GM18907 (cell line): ENCODE measurements around the gene RXYLT1.

Experiments used
- ATAC-seq: cut with Tn5 transposase; IDR thresholded peaks from one replicate; pipeline ENCODE4 v1.9.1; 2021; ENCODE audit warnings: mild to moderate bottlenecking, moderate library complexity; ENCODE audit not compliant: unreplicated experiment

RXYLT1 gene

GRCh38 chr12:63795944-63796343, 16.2 kb downstream of the RXYLT1 start:
- ATAC-seq: no peak

DNA sequence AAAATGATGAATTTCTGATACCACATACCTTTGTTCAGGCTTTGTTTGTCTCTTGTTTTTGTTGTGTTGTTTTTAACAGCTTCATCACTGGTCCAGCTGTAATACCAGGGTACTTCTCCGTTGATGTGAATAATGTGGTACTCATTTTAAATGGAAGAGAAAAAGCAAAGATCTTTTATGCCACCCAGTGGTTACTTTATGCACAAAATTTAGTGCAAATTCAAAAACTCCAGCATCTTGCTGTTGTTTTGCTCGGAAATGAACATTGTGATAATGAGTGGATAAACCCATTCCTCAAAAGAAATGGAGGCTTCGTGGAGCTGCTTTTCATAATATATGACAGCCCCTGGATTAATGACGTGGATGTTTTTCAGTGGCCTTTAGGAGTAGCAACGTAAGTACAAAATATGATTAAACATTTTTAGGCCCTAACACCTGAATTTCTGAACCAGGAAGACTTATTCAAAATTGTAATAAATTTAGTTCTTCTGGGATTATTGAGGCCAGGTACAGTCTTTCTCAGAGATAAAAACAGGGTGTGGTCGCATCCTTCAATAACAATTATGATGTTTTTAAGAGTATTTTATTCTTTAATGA, 22.4 kb downstream of the RXYLT1 start:
- peak; percentile 68 for ATAC-seq

- no peak for ATAC-seq
Measured at GRCh38 chr12:63804746-63805145, 25.0 kb downstream of the RXYLT1 start.

- ATAC-seq: no peak
Measured at GRCh38 chr12:63805704-63806672, 26.3 kb downstream of the RXYLT1 start.

GRCh38 chr12:63808631-63809030, 28.9 kb downstream of the RXYLT1 start:
- ATAC-seq: no peak

DNA sequence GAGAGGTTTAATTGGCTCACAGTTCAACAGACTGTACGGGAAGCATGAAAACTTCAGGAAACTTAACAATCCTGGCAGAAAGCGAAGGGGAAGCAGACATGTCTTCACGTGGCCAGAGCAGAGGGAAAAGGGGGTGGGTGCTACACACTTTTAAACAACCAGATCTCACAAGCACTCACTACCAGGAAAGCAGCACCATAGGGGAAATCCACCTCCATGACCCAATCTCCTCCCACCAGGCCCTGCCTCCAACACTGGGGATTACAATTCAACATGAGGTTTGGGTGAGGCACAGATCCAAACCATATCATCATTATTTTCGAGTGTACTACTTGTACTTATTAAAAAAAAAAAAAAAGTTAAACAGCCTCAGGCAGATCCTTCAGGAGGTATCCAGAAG, 29.9 kb downstream of the RXYLT1 start:
- ATAC-seq: no peak

DNA sequence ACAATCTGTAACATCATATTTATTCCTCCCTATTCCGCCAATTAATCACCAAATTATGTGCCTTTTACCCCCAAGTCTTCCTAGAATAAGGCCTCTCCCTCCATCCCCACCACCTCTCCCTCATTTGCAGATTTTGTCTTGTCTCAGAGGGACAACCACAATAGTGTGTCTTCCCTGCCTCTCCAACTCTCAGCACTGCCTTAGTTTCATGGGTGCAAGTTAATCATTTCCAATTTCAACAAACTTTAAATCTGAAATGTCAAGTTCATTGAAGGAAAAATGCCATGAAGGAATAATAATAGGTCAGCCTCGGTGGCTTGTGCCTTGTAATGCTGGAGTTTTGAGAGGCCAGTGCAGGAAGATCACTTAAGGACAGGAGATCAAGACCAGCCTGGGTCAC, 31.6 kb downstream of the RXYLT1 start:
- no peak for ATAC-seq

DNA sequence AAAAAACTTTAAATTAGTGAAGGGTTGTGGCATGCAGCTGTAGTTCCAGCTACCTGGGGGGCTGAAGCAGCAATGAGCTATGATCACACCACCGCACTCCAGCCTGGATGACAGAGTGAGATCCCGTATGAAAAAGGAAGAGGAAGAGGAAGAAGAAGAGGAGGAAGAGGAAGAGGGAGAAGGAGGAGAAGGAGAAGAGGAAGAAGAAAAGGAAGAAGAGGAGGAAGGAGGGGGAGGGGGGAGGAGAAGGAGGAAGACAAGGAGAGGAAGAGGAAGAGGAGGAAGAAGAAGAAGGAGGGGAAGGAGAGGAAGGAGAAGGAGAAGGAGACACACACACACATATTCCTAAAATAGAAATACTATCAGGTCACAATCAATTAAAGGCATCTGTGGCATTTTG, 32.0 kb downstream of the RXYLT1 start:
- ATAC-seq: no peak

DNA sequence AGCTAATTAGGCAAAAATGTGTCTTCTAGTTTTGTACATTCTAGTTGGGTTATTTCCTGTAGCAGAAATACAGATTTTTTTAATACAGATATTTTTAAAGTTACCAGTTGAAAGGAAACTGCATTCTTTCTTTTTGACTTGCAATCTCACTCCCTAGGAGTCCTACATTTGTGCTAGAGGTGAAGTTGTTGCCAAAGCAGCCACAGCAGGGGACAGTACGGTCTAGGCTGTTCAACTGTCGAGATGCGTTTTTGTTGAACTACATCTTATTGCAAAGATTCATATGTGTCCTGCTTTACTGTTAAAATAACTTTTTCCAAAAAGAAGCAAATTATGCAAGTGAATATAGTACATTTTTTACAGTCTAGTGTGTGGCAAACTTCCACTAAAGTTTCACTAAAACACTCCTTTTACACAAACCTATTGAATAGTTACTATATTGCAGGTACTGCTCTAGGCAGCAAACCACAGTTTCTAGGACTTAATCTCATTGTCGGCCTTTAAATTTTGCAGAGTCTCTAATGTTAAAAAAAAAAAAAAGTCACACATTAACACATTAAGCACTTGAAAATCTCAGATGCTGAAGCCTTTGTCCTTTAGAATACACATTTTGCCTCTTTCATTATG, 34.5 kb downstream of the RXYLT1 start:
- ATAC-seq: peak; percentile 52

DNA sequence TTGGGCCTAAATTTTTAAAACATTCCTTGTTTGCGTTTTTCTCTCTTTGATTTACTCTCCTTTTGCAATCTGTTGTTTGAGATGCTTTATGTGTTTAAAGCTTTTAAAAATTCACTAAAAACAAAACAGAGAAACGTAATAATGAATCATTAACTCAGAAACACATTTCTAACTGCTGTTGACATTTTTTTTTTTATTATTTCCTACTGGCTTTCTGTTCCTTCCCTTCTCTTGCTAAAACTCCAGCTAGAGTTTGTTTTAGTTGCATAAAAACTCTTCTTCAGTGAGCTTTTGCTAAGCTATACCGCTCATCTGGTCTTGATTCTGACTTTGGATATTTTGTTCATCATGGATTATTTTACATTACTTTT, 35.8 kb downstream of the RXYLT1 start:
- no peak for ATAC-seq

GRCh38 chr12:63816031-63816430, 36.3 kb downstream of the RXYLT1 start:
- peak; percentile 37 for ATAC-seq

DNA sequence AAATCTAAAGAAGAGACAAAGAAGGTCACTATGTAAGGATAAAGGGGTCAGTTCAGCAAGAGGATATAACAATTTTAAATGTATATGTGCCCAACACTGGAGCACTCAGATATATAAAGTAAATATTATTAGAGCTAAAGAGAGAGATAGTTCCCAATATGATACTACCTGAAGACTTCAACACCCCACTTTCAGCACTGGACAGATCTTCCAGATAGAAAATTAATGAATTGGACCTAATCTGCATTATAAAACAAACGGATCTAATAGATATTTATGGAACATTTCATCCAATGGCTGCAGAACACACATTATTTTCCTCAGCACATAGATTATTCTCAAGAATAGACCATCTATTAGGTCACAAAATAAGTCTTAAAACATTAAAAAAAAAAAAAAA, 40.7 kb downstream of the RXYLT1 start:
- no peak for ATAC-seq

DNA sequence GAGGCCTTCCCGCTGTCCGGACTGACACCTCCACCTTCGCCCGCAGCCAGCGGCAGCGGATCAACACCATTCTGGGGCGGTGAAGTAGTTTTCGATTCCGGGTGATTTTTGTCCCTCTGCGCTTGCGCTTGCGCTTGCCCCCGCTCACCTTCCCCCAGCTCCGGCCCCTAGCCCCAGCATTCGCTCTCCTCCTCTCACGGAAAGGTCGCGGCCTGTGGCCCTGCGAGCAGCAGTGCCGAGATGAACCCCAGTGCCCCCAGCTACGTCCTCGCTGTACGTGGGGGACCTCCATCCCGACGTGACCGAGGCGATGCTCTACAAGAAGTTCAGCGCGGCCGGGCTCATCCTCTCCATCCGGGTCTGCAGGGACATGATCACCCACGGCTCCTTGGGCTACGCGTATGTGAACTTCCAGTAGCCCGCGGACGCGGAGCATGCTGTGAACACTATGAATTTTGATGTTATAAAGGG, 42.1 kb downstream of the RXYLT1 start:
- no peak for ATAC-seq

- ATAC-seq: no peak
Measured at GRCh38 chr12:63822352-63822751, 42.6 kb downstream of the RXYLT1 start.

- ATAC-seq: no peak
Measured at GRCh38 chr12:63823040-63823439, 43.3 kb downstream of the RXYLT1 start.

DNA sequence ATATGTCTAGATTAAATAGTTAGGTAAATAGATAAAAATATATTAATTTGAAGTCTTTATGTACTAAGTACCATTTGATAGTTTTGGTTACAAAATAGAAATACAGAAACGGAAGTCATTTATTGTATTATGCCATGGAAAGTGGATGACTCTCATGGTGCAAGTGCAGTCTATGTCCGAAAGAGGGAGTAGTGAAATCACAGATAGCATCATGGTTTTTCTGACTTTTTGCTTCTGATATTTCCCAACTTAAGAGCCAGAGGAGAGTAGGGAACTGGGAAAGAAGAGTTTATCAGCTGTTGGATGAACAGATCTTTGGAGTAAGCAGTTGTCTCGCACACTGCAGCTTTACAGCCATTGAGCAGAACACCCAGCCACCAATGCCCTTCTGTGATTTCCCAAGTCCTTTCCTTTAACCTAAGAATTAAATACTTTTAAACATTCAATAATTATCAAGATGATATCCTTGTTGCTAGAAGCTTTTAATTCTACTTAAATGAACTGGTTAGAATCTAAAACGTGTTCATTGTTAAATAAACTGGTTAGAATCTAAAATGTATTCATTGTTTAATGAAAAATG, 46.4 kb downstream of the RXYLT1 start:
- peak; percentile 75 for ATAC-seq

DNA sequence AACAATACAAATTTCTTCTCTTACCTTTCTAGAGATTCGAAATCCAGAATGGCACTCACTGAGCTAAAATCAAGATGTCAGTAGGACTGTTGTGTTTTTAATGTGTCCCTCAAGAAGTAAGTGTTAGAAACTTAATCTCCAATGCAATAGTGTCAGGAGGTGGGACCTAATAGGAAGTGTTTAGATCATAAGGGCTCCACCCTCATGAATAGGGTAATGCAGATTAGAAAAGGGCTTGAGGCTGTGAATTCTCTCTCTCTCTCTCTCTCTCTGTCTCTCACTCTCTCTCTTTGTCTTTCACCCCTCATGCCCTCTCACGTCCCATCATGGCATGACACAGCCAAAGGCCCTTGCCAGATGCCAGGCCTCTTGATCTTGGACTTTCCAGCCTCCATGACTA, 49.2 kb downstream of the RXYLT1 start:
- no peak for ATAC-seq

DNA sequence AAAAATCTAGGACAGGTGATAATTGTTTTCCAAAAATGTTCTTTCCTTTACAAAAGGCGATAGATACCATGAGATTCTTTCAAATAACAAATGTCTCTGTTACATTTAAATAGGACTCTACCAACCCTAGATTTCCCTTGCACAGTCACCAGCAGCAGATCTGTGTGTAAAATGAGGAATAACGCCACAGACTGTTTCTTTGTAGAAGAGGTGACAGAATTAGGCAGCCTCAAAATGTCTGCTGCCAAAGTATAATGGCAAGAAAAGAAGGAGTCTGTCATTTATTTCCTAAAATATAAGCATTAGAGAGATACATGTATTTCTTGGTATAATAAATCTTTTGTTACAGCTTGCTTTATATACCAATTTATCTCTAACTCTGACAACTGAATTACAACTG, 56.3 kb downstream of the RXYLT1 start:
- no peak for ATAC-seq

- no peak for ATAC-seq
Measured at GRCh38 chr12:63836936-63837335, 57.2 kb downstream of the RXYLT1 start.

- ATAC-seq: no peak
Measured at GRCh38 chr12:63838411-63838810, 58.7 kb downstream of the RXYLT1 start.

GRCh38 chr12:63841011-63841410, 61.3 kb downstream of the RXYLT1 start:
- no peak for ATAC-seq
